SK-N-SH treated with all-trans-retinoic acid at 6 μM for 48 hours (cell line): Measurements from ENCODE around the gene MAST4.

Experiments
- ATAC-seq: fragments of 200-7000 bp; cut with Tn5 transposase; 3 replicates; pipeline ENCODE4 v1.9.1; 2020; ENCODE audit warnings: mild to moderate bottlenecking, moderate library complexity
- ARNTL ChIP-seq: fragments of 450-650 bp; formaldehyde crosslinking; IDR thresholded peaks from 2 replicates; pipeline ENCODE4 v1.5.0; 2020; ENCODE audit warnings: low read depth, mild to moderate bottlenecking, moderate library complexity, borderline replicate concordance
- BACH2 ChIP-seq: fragments of 250-450 bp; sonication (Bioruptor Pico); IDR thresholded peaks from 2 replicates; pipeline ENCODE4 v1.9.0; 2021; ENCODE audit warnings: mild to moderate bottlenecking, borderline replicate concordance
- CREB5 ChIP-seq: fragments of 250-450 bp; sonication (Bioruptor Pico); IDR thresholded peaks from 2 replicates; pipeline ENCODE4 v1.5.1; 2020; ENCODE audit warnings: low read depth, mild to moderate bottlenecking, moderate library complexity
- CSDC2 ChIP-seq: fragments of 250-450 bp; sonication (Bioruptor Pico); IDR thresholded peaks from 2 replicates; pipeline ENCODE4 v1.5.0; 2020; ENCODE audit warnings: mild to moderate bottlenecking, moderate library complexity
- ESRRG ChIP-seq: fragments of 250-450 bp; sonication (Bioruptor Pico); IDR thresholded peaks from 2 replicates; pipeline ENCODE4 v1.6.1; 2021; ENCODE audit warnings: mild to moderate bottlenecking
- GLIS3 ChIP-seq: fragments of 250-450 bp; sonication (Bioruptor Pico); IDR thresholded peaks from 2 replicates; pipeline ENCODE4 v1.5.0; 2020; ENCODE audit warnings: mild to moderate bottlenecking, moderate library complexity
- ISL1 ChIP-seq: fragments of 250-450 bp; sonication (Bioruptor Pico); IDR thresholded peaks from 2 replicates; pipeline ENCODE4 v2.1.2; 2022; ENCODE audit warnings: mild to moderate bottlenecking, moderate library complexity
- OSR1 ChIP-seq: fragments of 250-450 bp; sonication (Bioruptor Pico); IDR thresholded peaks from 2 replicates; pipeline ENCODE4 v1.8.0; 2022; ENCODE audit warnings: moderate library complexity, mild to moderate bottlenecking, inconsistent platforms
- PATZ1 ChIP-seq: fragments of 250-450 bp; sonication (Bioruptor Pico); IDR thresholded peaks from 2 replicates; pipeline ENCODE4 v1.8.0; 2020; ENCODE audit warnings: mild to moderate bottlenecking, moderate library complexity, borderline replicate concordance
- PPARA ChIP-seq: fragments of 250-450 bp; sonication (Bioruptor Pico); IDR thresholded peaks from 2 replicates; pipeline ENCODE4 v1.5.0; 2020; ENCODE audit warnings: mild to moderate bottlenecking, borderline replicate concordance
- RARB ChIP-seq: fragments of 250-450 bp; sonication (Bioruptor Pico); IDR thresholded peaks from 2 replicates; pipeline ENCODE4 v1.8.0; 2021; ENCODE audit warnings: mild to moderate bottlenecking, moderate library complexity
- SNAI2 ChIP-seq: fragments of 250-450 bp; sonication (Bioruptor Pico); IDR thresholded peaks from 2 replicates; pipeline ENCODE4 v1.5.0; 2020; ENCODE audit warnings: mild to moderate bottlenecking, moderate library complexity
- TOX ChIP-seq: fragments of 250-450 bp; sonication (Bioruptor Pico); IDR thresholded peaks from 2 replicates; pipeline ENCODE4 v1.8.0; 2021; ENCODE audit warnings: mild to moderate bottlenecking, moderate library complexity, borderline replicate concordance
- TSHZ2 ChIP-seq: fragments of 250-450 bp; sonication (Bioruptor Pico); IDR thresholded peaks from 2 replicates; pipeline ENCODE4 v1.5.0; 2020; ENCODE audit warnings: mild to moderate bottlenecking, moderate library complexity
- ZC3H10 ChIP-seq: fragments of 250-450 bp; sonication (Bioruptor Pico); IDR thresholded peaks from 2 replicates; pipeline ENCODE4 v1.5.1; 2021; ENCODE audit warnings: mild to moderate bottlenecking, moderate library complexity
- ZFP3 ChIP-seq: fragments of 250-450 bp; sonication (Bioruptor Pico); IDR thresholded peaks from 2 replicates; pipeline ENCODE4 v1.5.0; 2020; ENCODE audit warnings: mild to moderate bottlenecking, moderate library complexity
- ZFP30 ChIP-seq: fragments of 450-650 bp; formaldehyde crosslinking; IDR thresholded peaks from 2 replicates; pipeline ENCODE4 v1.5.0; 2022; ENCODE audit warnings: mild to moderate bottlenecking, moderate library complexity
- ZNF565 ChIP-seq: fragments of 450-650 bp; formaldehyde crosslinking; conservative IDR thresholded peaks from 2 replicates; pipeline ENCODE4 v1.5.0; 2020; ENCODE audit warnings: low read depth, mild to moderate bottlenecking, moderate library complexity
- ZNF70 ChIP-seq: fragments of 450-650 bp; formaldehyde crosslinking; IDR thresholded peaks from 2 replicates; pipeline ENCODE4 v1.5.0; 2020; ENCODE audit warnings: mild to moderate bottlenecking, moderate library complexity
- ZNF8 ChIP-seq: fragments of 450-650 bp; formaldehyde crosslinking; IDR thresholded peaks from 2 replicates; pipeline ENCODE4 v1.5.0; 2020; ENCODE audit warnings: mild to moderate bottlenecking, moderate library complexity

MAST4 gene

GRCh38 chr5:67139030-67139429 is 542.8 kb downstream of the MAST4 start:
- TF ChIP-seq ESRRG (no peak), ZFP3 (CRISPR knock-in tag) (no peak), GLIS3 (no peak), SNAI2 (CRISPR knock-in tag) (no peak), PPARA (CRISPR knock-in tag) (no peak), ZFP30 (CRISPR knock-in tag) (no peak), CREB5 (CRISPR knock-in tag) (no peak), CSDC2 (no peak), PATZ1 (no peak), TOX (CRISPR knock-in tag) (no peak), ARNTL (CRISPR knock-in tag) (no peak), ZNF565 (CRISPR knock-in tag) (no peak)
- no peak for ATAC-seq

GRCh38 chr5:67140413-67140812 is 544.2 kb downstream of the MAST4 start:
- TF ChIP-seq PPARA (CRISPR knock-in tag), result no peak
- TF ChIP-seq ZNF8 (CRISPR knock-in tag), result no peak
- TF ChIP-seq ZFP3 (CRISPR knock-in tag), result no peak
- TF ChIP-seq SNAI2 (CRISPR knock-in tag), result no peak
- TF ChIP-seq ISL1 (CRISPR knock-in tag), result no peak
- no peak for TF ChIP-seq CREB5 (CRISPR knock-in tag)
- no peak for TF ChIP-seq ARNTL (CRISPR knock-in tag)
- no peak for TF ChIP-seq ZNF70
- no peak for TF ChIP-seq RARB (CRISPR knock-in tag)
- TF ChIP-seq ZC3H10 (CRISPR knock-in tag), result no peak
- no peak for TF ChIP-seq PATZ1
- no peak for ATAC-seq

- no peak for TF ChIP-seq RARB (CRISPR knock-in tag)
- no peak for TF ChIP-seq ZNF565 (CRISPR knock-in tag)
- no peak for TF ChIP-seq PPARA (CRISPR knock-in tag)
- TF ChIP-seq TSHZ2 (CRISPR knock-in tag), result no peak
- TF ChIP-seq BACH2 (CRISPR knock-in tag), result no peak
- no peak for TF ChIP-seq TOX (CRISPR knock-in tag)
- no peak for TF ChIP-seq OSR1
- no peak for TF ChIP-seq CSDC2
- no peak for TF ChIP-seq PATZ1
- TF ChIP-seq ZC3H10 (CRISPR knock-in tag), result no peak
- no peak for TF ChIP-seq ZNF70
- no peak for TF ChIP-seq CREB5 (CRISPR knock-in tag)
- ATAC-seq, result no peak
Measured at GRCh38 chr5:67141644-67142043, 545.5 kb downstream of the MAST4 start.
